Neural progenitor cell (in vitro differentiated cells): Measurements from ENCODE around the gene HBS1L.

Source experiments
- EZH2phosphoT487 ChIP-seq: fragments of 200-600 bp; sonication (generic); IDR thresholded peaks from 2 replicates; pipeline ENCODE4 v1.6.1; 2017; ENCODE audit warnings: antibody characterized with exemption
- TF ChIP-seq, protein P1 (sequence below): fragments of 200-600 bp; sonication (generic); IDR thresholded peaks from 2 replicates; pipeline ENCODE4 v1.5.1; 2017; ENCODE audit warnings: antibody characterized with exemption, mild to moderate bottlenecking

DNA sequence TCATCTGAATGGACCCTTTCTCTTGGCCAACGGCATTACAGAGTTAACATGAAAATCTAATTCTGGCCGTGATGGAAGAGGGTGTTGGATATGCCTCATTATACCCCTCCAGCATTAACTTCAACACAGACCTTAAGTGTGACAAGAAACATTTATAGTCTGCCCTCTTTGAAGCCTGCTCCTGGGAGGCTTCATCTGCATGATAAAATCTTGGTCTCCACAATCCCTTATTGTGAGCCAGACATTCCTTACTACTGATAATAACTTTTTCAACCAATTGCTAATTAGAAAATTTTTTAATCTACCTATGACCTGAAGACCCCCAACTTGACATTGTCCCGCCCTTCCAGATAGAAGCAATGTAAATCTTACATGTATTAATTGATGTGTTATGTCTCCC is 9.3 kb upstream of the HBS1L start:
- TF ChIP-seq, protein P1, sequence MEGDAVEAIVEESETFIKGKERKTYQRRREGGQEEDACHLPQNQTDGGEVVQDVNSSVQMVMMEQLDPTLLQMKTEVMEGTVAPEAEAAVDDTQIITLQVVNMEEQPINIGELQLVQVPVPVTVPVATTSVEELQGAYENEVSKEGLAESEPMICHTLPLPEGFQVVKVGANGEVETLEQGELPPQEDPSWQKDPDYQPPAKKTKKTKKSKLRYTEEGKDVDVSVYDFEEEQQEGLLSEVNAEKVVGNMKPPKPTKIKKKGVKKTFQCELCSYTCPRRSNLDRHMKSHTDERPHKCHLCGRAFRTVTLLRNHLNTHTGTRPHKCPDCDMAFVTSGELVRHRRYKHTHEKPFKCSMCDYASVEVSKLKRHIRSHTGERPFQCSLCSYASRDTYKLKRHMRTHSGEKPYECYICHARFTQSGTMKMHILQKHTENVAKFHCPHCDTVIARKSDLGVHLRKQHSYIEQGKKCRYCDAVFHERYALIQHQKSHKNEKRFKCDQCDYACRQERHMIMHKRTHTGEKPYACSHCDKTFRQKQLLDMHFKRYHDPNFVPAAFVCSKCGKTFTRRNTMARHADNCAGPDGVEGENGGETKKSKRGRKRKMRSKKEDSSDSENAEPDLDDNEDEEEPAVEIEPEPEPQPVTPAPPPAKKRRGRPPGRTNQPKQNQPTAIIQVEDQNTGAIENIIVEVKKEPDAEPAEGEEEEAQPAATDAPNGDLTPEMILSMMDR, result no peak
- no peak for TF ChIP-seq EZH2phosphoT487
